GM19035 (cell line): ENCODE results near the gene CHST8.
"Not testable (repeated sequence)": the region's sequence is repeated elsewhere in the genome, so short reads cannot be mapped to it uniquely, and the experiment has no call there.

Source experiments
- ATAC-seq: cut with Tn5 transposase; IDR thresholded peaks from one replicate; pipeline ENCODE4 v1.9.1; 2021; ENCODE audit not compliant: unreplicated experiment

The CHST8 gene, protein sequence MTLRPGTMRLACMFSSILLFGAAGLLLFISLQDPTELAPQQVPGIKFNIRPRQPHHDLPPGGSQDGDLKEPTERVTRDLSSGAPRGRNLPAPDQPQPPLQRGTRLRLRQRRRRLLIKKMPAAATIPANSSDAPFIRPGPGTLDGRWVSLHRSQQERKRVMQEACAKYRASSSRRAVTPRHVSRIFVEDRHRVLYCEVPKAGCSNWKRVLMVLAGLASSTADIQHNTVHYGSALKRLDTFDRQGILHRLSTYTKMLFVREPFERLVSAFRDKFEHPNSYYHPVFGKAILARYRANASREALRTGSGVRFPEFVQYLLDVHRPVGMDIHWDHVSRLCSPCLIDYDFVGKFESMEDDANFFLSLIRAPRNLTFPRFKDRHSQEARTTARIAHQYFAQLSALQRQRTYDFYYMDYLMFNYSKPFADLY

DNA sequence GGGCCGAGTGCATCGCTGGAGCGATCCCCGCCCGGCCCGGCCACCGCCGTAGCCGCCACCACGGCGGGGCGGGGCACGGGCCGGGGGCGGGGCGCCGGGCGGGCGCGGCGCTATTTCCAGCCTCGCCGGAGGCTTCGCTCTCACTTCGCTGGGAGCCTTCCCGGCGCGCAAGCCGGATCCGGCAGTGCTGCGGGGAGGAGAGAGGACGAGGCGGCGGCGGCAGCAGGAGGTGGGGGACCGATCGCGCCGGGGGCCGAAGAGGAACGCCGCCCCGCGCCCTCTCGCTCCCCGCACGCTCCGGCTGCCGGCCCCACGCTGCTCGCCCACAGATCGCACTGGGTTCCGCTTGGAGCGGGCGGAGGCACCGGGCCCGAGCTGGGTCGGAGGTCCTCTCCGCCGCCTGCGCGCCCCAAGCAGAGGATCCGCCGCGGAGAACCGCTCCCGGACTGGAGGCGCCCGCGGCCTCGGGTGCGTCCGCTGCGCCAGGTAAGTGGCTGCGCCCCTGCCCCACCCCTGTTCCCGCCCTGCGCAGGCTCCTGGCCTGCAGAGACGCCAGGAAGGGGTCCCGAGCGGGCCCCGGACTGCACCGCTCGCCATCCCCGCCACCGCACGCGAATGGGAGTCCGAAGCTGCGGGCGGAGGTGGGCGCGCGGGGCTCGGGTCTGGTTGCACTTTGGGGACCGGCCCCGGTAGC lies at the start of gene CHST8:
CHST8 (plus strand) TSS at position 143 of the 694 bp plus-strand sequence. CDS start 67,309 bp downstream, outside the sequence.
- no peak for ATAC-seq

DNA sequence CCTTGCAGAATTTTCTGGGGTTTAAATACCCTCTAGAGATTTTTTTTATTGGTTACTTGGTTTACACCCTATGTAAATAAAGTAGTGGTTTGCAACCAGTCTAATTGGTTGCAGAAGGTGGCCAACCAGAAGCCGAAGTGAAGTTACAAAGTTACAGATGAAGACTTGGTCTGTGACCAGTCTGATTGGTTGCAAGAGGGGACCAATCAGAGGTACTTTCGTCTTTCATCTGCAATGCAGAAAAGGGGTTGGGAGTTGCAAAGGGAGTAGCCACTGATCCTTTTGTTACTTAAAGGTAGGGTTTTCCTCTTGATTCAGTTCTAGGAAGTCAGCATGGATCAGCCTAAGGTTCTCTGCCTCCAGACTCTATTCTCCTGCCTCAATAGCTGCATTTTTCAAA lies 48.8 kb upstream of the CHST8 start:
- ATAC-seq, result no peak

DNA sequence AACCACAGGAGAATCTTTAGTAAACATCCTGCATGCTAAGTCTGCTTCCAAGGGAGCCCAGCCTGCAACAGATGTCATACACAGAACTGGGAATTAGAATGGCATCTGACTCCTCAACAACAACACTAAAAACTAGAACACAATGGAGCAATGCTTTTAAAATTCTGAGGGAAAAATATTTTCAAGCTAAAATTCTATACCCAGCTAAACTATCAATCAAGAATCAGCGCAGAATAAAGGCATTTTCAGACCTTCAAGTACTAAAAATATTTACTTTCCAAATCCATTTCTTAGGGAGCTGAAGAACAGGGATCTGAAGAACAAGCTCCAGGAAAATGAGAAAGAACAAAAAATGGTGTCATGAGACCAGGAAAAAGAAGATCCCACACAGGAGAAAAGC lies 46.9 kb upstream of the CHST8 start:
- ATAC-seq, result no peak

DNA sequence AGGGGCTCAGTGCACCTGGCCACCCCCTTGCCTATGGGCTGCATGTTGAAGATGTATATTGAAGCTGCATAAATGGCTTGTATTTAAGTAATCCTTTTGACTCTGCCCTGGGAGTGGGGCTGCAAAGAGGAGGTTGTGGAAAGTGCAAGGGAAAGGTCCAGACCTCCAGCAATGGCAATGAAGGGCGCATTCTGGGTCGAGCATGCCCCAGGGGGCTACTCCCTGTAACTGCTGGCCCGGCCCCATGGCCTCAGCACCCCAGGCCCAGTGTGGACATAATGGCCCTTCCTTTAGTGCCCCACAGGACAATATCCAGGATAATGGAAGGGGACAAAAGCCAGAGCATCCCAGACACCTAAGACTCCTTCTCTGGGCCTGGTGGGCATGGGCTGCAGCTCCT lies 43.1 kb upstream of the CHST8 start:
- no peak for ATAC-seq

DNA sequence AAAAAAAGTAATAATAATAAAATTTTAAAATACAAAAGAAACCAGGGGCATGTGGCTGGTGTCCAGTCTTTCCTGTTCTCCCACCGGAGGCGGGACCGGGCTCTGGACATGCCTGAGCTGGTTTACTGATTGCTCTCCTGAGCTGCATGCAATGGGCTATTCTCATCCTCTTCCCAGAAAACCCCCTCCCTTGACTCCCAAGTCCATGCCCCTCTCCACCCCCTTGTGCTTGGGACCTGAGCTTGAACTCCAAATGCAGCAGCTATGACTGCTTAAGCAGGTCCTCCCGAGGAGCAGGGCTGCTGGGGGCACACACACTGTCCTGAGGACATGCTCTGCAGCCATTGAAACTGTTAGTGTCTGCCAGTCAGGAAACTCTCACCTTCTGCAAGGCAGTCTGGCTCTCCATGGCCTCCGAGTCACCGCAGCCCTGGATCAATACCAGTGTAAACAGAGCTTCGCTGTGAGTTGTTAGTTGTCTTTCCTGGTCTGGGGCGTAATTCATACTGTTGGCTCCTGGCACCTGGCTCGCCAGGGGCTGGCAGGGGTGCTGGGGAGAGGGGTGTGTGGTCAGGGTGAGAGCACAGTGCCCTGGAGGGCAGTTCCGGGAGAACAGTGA lies 41.6 kb upstream of the CHST8 start:
- no peak for ATAC-seq

DNA sequence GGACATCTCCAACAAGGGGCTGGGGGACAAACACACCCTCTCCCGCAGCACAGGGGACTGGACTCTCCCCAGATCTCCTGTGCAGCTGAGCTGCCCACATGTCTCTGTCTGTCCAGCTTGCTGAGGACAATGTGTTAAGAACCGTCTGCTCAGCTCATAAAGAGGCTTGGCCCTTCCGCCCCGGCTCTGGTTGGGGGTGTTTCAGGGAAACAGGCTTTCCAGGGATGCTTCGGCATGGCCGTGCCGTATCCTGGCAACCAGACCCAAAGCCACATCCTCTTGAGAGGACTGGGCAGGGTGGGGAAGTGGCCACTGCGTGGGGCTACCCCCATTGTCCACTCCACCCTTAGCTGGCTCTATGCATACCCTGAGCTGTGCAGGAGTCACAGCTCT lies 41.1 kb upstream of the CHST8 start:
- no peak for ATAC-seq

DNA sequence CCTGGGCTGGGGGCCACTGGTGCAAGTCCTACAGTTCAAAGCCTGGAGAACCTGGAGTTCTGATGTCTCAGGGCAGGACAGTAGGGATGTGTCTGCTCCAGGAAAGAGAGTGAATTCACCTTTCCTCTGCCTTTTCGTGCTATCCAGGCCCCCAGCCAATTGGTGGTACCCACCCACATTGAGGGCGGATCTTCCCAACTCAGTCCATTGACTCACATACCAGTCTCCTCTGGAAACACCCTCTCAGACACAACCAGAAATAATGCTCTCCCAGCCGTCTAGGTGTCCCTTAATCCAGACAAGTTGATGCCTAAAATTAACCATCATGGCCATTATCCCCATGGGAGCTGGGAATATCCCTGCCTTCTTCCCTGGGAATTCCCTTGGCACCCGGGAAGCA lies 38.8 kb upstream of the CHST8 start:
- no peak for ATAC-seq

DNA sequence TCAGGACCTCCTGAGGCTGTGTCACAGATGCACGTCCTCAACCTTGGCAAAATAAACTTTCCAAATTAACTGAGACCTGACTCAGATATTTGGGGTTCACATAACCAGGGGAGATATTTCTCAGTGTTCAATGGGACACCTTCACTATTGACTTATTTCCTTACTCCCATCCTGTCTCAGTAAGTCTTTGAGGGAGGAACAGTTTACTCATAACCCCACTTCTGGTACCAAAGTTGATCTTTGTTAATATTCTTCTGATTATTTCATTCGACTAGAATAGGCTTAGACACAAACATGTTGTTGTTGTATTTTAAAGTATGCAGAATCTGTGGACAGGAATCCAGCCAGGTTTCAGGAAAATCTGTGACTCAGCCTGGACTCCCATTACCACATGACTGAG lies 34.6 kb upstream of the CHST8 start:
- ATAC-seq, result no peak

DNA sequence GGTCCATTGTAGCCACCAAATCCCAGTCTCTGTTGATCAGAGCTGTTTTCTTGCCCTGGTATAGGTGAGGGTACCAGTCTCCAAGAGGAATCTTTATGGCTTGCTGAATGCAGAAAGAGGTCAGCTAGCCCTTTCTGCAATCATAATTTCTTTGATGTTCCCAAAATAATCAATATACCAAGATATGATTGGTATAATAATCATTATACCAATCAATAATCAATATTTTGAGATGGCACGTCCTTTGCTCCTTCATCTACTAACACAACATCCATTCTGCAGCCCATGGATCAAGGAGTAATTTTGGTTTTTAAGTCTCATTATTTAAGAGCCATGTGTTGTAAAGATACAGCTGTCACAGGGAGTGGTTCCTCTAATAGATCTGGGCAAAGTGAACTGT lies 31.5 kb upstream of the CHST8 start:
- ATAC-seq, result no peak

DNA sequence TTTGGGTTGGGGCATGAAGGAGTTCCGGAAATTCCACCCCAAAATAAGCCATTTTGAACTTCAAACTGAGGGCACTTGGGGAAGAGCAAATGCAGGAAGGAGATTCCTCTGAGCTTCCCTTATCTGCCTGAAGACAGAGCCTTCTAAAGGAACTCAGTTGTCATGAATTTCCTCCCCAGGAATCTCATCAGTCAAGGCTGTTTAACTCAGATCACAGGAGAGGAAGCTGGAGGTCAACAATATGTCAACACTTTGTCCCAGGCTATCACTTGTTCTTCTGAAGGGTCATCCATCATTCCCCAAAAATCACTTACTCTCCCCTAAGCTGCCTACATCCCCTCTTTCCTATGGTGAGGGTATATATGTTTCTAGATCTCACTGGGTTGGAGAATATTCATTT lies 26.0 kb upstream of the CHST8 start:
- no peak for ATAC-seq

DNA sequence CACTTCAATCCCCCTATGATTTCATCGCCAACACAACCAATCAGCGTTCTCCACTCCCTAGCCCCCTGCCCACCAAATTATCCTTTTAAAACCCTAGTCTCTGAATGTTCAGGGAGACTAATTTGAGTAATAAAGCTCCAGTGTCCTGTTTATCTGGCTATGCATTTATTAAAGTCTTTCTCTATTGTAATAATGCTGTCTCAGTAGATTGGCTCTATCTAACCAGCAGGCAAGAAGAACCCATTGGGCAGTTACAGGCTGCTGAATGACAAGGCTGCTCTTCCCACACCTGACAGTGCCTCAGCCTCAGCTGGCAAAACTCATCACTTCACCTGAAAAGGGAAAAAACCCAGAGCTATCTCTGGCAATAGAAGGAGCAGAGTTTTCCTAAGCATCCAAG lies 20.2 kb upstream of the CHST8 start:
- ATAC-seq, result no peak

DNA sequence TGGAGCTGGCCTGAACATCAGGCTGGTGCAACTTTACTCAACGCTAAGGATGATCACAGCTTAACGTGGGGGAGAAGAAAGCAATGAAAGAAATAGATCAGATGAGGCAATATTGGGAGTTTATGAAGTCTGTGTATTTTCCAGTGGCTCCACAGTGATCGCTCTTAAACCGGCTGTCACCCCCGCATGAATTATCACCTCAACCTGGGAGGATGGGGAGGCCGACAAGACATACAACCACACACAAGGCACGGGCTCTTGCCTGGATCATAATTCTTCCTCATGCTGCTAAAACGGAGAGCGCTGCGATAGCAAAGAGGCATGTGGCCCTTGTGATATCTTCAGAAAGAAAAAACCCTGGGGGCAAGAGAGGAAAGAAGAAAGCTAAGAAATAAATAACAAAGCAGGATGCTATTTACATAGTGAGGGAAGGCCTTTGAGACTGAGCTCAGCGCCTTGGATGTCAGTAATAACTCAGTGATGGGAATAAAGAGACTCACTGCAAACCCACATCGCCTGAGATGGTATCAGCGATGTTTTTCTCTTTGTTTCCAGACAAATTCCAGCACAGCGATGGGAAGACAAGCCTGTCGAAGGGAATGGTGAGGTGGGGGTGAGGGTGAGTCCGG lies 19.1 kb upstream of the CHST8 start:
- no peak for ATAC-seq

DNA sequence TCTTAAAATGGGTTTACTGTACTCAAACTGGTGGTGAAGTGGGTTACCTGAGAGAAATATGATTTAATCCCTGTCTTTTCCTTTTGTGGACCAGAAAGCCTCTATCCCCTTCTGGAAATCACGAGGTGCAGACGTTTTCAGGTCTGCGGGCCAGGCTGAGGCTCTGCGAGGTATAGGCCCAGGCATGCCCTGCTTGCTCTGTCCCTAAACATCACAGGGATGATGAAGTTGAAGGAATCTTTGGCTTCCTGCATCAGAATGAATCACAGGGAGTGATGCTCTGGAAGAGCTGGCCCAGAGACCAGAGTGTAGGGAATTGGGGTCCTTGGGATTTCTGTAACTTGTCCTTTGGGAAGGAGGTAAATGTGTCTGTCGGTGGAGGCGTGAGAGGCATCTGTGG lies 18.4 kb upstream of the CHST8 start:
- no peak for ATAC-seq

DNA sequence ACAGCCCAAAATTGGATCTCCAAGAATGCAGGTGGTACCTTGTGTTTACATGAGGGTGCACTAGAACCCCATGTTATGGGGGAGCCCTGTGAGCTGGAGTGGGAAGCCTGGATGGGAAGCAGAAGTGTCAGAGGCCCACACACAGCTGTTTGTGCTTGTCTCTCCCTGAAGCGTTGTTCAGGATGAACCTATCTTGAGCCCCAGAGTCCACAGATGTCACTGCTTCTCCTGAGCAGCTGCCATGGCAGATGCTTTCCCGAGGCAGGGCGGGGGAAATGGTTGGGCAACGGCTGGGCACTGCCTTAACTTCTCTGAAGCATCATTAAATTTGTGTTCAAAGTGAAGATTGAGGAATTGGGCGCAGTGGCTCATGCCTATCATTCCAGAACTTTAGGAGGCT lies 17.1 kb upstream of the CHST8 start:
- ATAC-seq, result no peak

DNA sequence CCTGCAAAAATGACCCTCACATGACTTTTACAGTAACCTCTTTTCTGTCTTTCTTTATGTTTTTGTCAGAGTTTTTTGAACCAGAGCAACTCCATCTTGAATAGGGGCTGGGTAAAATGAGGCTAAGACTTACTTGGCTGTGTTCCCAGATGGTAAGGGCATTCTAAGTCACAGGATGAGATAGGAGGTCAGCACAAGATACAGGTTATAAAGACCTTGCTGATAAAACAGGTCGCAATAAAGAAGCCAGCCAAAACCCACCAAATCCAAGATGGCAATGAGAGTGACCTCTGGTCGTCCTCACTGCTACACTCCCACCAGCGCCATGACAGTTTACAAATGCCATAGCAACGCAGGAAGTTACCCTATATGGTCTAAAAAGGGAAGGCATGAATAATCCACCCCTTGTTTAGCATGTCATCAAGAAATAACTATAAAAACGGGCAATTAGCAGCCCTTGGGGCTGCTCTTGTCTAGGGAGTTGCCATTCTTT lies 15.9 kb upstream of the CHST8 start:
- ATAC-seq, result not testable (repeated sequence)

DNA sequence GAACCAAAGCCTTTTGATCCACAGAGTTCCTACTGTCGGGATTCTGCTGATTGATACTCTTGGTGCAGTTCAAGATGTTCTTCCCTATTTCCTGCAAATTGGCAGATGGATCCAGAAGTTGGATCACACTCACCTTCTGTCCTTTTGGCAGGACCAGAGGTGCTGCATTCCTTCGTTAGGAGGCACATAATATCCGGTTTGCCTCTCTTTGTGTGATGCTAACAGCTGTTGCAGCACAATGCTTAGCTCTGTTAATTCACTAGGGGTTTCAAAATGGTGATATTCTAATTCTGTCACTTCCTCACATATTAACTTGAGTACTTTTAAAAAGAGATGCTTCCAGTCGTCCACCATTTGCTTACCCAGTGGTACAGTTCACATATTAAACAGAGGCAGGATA lies 15.2 kb upstream of the CHST8 start:
- no peak for ATAC-seq

DNA sequence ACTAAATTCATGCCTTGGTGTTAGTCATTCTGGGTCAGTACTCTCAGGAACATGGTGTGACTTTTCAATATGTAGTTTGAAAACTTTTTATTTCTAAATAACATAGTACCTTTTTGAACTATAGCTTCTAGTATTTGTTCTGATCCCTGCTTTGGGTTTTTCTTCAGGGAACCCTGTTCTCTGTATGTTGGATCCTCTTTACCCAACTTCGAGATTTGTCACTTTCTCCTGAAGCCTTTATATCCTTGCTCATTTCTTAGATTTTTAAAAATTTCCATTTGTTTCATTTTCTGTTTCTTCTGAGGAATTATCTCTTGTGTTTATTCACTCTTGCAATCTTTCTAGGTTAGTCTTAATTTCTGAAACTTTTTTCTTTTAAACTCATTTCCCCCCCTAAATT lies 12.4 kb upstream of the CHST8 start:
- no peak for ATAC-seq

DNA sequence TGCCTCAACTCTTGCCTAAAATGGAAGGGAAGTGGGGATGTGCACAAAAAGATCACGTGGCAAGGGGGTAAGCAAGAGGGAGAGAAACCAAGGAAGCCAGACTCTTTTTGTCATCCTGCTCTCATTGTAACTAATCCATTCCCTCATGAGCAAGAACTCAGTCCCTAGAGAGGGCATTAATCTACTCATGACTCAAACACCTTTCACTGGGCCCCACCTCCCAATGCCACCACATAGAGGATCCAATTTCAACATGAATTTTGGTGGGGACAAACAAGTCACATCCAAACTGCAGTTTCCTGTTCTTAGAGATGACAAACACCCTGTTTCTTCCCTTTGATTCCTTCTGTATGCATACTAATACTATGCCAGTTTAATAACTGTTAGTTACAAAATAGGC lies 11.2 kb upstream of the CHST8 start:
- ATAC-seq, result no peak

DNA sequence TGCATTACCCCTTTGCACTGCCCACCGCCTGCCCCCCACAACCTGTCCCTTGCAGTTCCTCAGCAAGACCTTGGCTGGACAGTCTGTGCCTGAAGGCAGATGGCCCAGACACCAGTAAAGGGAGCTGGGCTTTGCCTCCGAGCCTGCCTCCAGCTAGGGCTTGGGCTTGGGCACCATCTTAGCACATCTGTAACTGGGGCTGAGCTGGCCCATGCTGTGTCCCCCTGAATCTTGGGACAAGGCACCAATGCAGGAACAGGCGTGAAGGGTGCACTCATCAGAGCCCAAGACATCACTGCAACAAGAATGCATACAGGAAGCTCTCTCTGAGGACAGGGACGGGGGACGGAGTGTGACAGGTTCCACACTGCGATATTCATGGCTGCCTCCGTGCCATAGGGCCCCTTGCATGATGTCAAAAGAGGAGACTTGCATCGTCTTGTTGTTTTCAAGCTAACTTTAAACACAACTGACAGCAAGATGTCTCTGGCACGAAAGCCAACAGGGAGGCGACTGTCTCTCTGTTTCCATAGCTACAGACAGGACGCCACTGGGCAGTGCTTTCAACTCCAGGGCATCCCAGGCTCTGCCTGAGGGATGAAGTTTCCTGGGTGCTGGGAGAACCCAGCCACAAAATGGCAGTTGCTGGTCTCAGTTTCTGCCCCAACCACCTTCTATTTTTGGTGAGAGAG lies 8.7 kb upstream of the CHST8 start:
- no peak for ATAC-seq

DNA sequence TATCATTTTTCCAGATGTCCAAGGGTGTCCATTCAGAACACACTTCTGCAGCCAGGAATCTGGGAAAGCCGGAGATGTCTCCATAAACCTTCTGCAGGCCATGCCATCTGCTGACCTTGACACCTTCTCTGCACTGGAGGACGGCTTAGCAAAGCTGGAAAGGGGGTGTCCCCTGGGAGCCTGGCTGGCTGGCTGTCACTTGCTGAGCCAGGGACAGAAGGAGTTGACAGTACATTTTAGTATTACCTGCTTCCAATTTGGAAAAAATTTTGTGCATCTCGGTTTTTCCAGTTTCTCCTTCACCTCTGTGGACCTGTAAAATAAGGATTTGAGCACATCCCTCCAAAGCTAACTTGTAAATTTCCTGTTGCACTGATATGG lies 8.1 kb upstream of the CHST8 start:
- no peak for ATAC-seq

DNA sequence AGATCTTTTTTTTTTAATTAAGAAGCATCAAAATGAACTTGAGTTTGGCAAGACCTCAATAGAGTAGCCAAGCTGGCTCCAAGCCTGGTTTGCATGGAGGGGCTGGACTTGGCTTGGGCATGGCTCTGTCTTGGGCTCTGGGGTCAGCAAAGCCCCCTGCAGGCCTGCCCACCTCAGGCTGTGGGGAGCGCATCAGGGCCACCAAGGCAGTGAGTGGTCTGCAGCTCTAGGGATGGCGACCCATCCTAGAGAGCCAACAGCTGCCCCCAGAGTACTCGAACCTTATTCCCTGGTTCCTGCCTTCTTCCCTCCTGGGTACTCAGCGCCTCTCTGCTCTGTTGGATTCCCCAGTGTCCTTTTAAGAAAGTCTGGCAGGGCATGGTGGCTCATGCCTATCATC lies 5.4 kb upstream of the CHST8 start:
- ATAC-seq, result no peak
